GM21737 (cell line): ENCODE data around the gene FIGNL2.

Experiments
- ATAC-seq: cut with Tn5 transposase; IDR thresholded peaks from one replicate; pipeline ENCODE4 v1.9.1; 2021; ENCODE audit warnings: mild to moderate bottlenecking, moderate library complexity; ENCODE audit not compliant: unreplicated experiment

FIGNL2 gene

GRCh38 chr12:51777973-51778372 lies 70.5 kb downstream of the FIGNL2 start:
- ATAC-seq, result no peak

- no peak for ATAC-seq
Measured at GRCh38 chr12:51777457-51777856, 71.1 kb downstream of the FIGNL2 start.

- no peak for ATAC-seq
Measured at GRCh38 chr12:51774933-51775332, 73.6 kb downstream of the FIGNL2 start.

GRCh38 chr12:51773145-51773869 lies 75.2 kb downstream of the FIGNL2 start:
- ATAC-seq, result no peak

- no peak for ATAC-seq
Measured at GRCh38 chr12:51771008-51771407, 77.5 kb downstream of the FIGNL2 start.
